GM23338 (cell line): ENCODE measurements around the gene NDUFS6. TPM values are rescaled to one million over a fixed set of nuclear protein-coding genes. Genes with fewer than 3 reads are reported as not detected.

ENCODE experiments used
- ATAC-seq: fragments of 200-7000 bp; cut with Tn5 transposase; 3 replicates; pipeline ENCODE4 v1.9.1; 2020
- DNase-seq: peaks from one replicate; pipeline ENCODE4 v3.0.0-alpha.2; 2015; ENCODE audit warnings: low spot score
- H2AFZ ChIP-seq: fragments of 200-600 bp; sonication (generic); 2 replicates; pipeline ENCODE4 v1.8.0; 2016; ENCODE audit warnings: antibody characterized with exemption, mild to moderate bottlenecking, moderate library complexity
- H3F3A ChIP-seq: fragments of 200-600 bp; sonication (generic); replicated peaks from 2 replicates; pipeline ENCODE4 v1.8.0; 2017; ENCODE audit warnings: antibody characterized with exemption, mixed run types, low read depth
- H3K27ac ChIP-seq: fragments of 200-600 bp; sonication (generic); 2 replicates; pipeline ENCODE4 v1.6.1; 2016; ENCODE audit warnings: low read depth
- H3K27me3 ChIP-seq: fragments of 200-600 bp; sonication (generic); 2 replicates; pipeline ENCODE4 v1.8.0; 2016; ENCODE audit warnings: mild to moderate bottlenecking, mixed run types, moderate library complexity; ENCODE audit not compliant: insufficient read depth
- H3K36me3 ChIP-seq: fragments of 200-600 bp; sonication (generic); 2 replicates; pipeline ENCODE4 v1.8.0; 2016; ENCODE audit warnings: mild to moderate bottlenecking; ENCODE audit not compliant: insufficient read depth
- H3K4me1 ChIP-seq: fragments of 200-600 bp; sonication (generic); 2 replicates; pipeline ENCODE4 v1.8.0; 2016; ENCODE audit warnings: mild to moderate bottlenecking, moderate library complexity; ENCODE audit not compliant: insufficient read depth
- H3K4me2 ChIP-seq: fragments of 200-600 bp; sonication (generic); 2 replicates; pipeline ENCODE4 v1.7.1; 2017; ENCODE audit warnings: mixed run types
- H3K4me3 ChIP-seq: fragments of 200-600 bp; sonication (generic); 2 replicates; pipeline ENCODE4 v1.6.1; 2016; ENCODE audit warnings: mixed run types
- H3K79me2 ChIP-seq: fragments of 200-600 bp; sonication (generic); replicated peaks from 2 replicates; pipeline ENCODE4 v1.8.0; 2017; ENCODE audit warnings: mild to moderate bottlenecking; ENCODE audit not compliant: insufficient read depth
- H3K9me2 ChIP-seq: fragments of 200-600 bp; sonication (generic); 2 replicates; pipeline ENCODE4 v1.8.0; 2017; ENCODE audit not compliant: insufficient read depth
- H4K20me1 ChIP-seq: fragments of 200-600 bp; sonication (generic); replicated peaks from 2 replicates; pipeline ENCODE4 v1.8.0; 2017; ENCODE audit warnings: mild to moderate bottlenecking; ENCODE audit not compliant: insufficient read depth
- H3K27ac Mint-ChIP-seq: 2 replicates; pipeline ENCODE4 v1.8.0; 2020; ENCODE audit warnings: inconsistent platforms, mild to moderate bottlenecking, moderate library complexity, mixed read lengths
- H3K27me3 Mint-ChIP-seq: 3 replicates; pipeline ENCODE4 v1.8.0; 2022; ENCODE audit warnings: low read depth, mild to moderate bottlenecking, moderate library complexity, mixed read lengths, inconsistent platforms; ENCODE audit not compliant: insufficient read depth, poor library complexity
- H3K36me3 Mint-ChIP-seq: 3 replicates; pipeline ENCODE4 v1.8.0; 2021; ENCODE audit warnings: low read depth, mild to moderate bottlenecking, inconsistent platforms, moderate library complexity, mixed read lengths
- H3K4me1 Mint-ChIP-seq: 3 replicates; pipeline ENCODE4 v1.8.0; 2020; ENCODE audit warnings: mild to moderate bottlenecking, inconsistent platforms, mixed read lengths
- H3K4me3 Mint-ChIP-seq: 3 replicates; pipeline ENCODE4 v1.8.0; 2021; ENCODE audit warnings: moderate library complexity, mild to moderate bottlenecking, inconsistent platforms, mixed read lengths
- H3K9me3 Mint-ChIP-seq: 3 replicates; pipeline ENCODE4 v1.8.0; 2020; ENCODE audit warnings: moderate library complexity, mild to moderate bottlenecking, inconsistent platforms, mixed read lengths
- CREB1 ChIP-seq: fragments of 250-450 bp; sonication (Bioruptor Pico); IDR thresholded peaks from 2 replicates; pipeline ENCODE4 v1.5.0; 2020; ENCODE audit warnings: low read depth, mild to moderate bottlenecking, moderate library complexity
- EZH2 ChIP-seq: fragments of 200-600 bp; sonication (generic); IDR thresholded peaks from one replicate; pipeline ENCODE4 v1.8.0; 2017; ENCODE audit warnings: antibody characterized with exemption, mild to moderate bottlenecking, low read depth; ENCODE audit not compliant: unreplicated experiment
- NANOG ChIP-seq: IDR thresholded peaks from 2 replicates; pipeline ENCODE4 v1.6.1; 2016; ENCODE audit warnings: antibody characterized with exemption, borderline replicate concordance
- POLR2AphosphoS5 ChIP-seq: IDR thresholded peaks from 2 replicates; pipeline ENCODE4 v1.6.1; 2016; ENCODE audit warnings: antibody characterized with exemption, low read depth
- STAT1 ChIP-seq: IDR thresholded peaks from one replicate; pipeline ENCODE4 v1.6.1; 2016; ENCODE audit warnings: antibody characterized with exemption; ENCODE audit not compliant: unreplicated experiment
- ZNF114 ChIP-seq: fragments of 250-450 bp; sonication (Bioruptor Pico); IDR thresholded peaks from 2 replicates; pipeline ENCODE4 v1.5.0; 2020; ENCODE audit warnings: mild to moderate bottlenecking, moderate library complexity
- ZNF331 ChIP-seq: fragments of 250-450 bp; sonication (Bioruptor Pico); IDR thresholded peaks from 2 replicates; pipeline ENCODE4 v1.5.0; 2020; ENCODE audit warnings: low read depth, mild to moderate bottlenecking, moderate library complexity
- polyA plus RNA-seq: library from polyadenylated mRNA; unstranded; fragments of >200 nt; fragmentation: Nextera tagmentation; extraction: Ambion mirVana; gene quantifications from 2 replicates; pipeline ENCODE4 v1.2.1, GENCODE V29; 2016
- total RNA-seq: library from RNA; depleted of rRNA; stranded (reverse); fragments of >200 nt; shearing (Covaris generic); gene quantifications from 2 replicates; pipeline ENCODE4 v1.2.3, GENCODE V29; 2014
- TF ChIP-seq, protein P1 (sequence below): IDR thresholded peaks from 2 replicates; pipeline ENCODE4 v1.6.1; 2016; ENCODE audit warnings: antibody characterized with exemption
- TF ChIP-seq, protein P2 (sequence below): fragments of 250-450 bp; sonication (Bioruptor Pico); IDR thresholded peaks from 2 replicates; pipeline ENCODE4 v1.5.0; 2020; ENCODE audit warnings: mild to moderate bottlenecking, moderate library complexity

Gene NDUFS6
- total and polyA plus RNA-seq, 2 experiments from 2014 or later, result 94.8 to 289 TPM

DNA sequence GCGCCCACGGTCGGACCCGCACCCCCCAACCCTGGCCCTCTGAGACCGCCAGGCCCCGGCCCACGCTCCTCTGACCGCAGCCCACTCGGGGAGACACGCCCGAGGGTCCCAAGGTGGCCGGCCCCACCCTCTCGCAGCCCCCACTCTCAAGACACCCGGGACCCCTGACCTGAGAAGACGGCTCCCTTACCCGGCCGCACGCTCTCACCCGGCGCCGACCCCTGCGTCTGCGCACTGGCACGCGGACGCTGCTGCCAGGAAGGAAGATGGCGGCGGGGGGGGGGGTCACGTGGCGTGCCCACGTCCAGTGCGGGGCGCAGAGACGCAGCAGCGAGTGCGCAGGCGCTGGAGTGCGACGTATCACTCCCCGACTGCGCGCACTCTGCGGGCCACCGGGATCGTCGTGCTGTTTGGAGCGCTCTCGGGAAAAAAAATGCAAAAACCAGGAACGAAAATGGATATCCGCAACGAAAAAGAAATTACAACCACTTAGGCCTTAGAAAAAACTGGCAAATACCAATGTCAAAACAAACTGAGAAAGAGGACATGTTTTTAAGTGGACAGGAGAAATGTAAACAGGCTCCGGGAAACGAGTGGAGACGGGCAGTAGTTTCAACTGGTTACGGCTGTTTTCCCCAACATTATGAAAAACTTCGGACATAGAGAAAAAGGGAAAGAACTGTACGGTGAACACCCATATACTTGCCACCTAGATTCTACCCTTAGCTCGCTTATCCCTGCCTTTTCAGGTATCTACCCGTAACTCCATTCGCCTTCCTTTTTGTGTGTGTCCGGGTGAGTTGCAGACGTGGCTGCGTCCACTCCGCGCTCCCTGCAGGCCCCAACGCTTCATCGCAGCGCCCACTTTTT is 1.4 kb upstream of the NDUFS6 start, which contains the start of gene MRPL36 (continued):
- no peak for TF ChIP-seq NANOG

DNA sequence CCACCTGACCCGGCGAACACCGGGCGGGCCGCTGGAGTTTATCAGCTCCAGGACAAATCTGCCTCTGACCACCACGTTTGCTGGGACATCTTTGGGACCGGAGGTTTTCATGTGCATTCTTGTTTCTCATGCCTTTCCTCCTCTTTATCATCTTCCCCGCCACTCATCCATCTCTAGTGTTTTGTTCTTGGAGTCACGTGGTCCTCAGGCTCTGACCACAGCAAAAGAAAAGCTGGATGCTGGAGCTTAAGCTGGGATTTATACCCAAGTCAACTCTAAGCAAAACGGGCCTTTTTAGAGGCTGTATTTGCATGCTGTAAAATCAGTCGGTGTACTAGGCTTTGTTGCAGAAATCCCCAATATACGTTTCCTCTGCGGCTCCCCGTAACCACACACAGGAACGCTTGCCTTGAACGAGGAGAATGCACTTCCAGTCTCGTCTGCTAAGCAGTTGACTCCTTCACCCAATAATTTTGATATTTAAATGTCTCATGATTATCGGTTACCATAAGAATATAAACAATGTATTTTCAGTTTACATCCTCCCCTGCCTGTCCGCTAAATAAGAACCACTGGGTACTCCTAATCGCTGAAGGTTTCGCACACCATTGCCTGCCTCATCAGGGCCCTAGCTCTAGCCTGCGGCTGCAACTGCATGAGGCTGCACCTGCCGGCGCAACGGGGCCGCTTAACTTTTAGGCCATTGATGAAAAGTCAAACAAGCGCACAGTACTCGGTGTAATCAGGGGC is 560 bp upstream of the NDUFS6 start:
- no peaks in the 10 kb centered on the region for H3F3A ChIP-seq
- H4K20me1 ChIP-seq, result peaks cover 13% of the 10 kb centered on the region
- H3K27ac Mint-ChIP-seq, result peak overlapping the region; percentile 99
- H3K4me1 Mint-ChIP-seq, result peaks cover 18% of the 10 kb centered on the region
- peak; percentile 59 for ATAC-seq
- H3K79me2 ChIP-seq, result peaks cover 61% of the 10 kb centered on the region
- H3K9me3 Mint-ChIP-seq, result no peaks in the 10 kb centered on the region
- peak overlapping the region; percentile 89 for H3K27ac ChIP-seq
- H3K9me2 ChIP-seq, result no peaks in the 10 kb centered on the region
- DNase-seq, result peak; percentile 72
- peaks cover 9% of the 10 kb centered on the region for H3K27me3 Mint-ChIP-seq
- H2AFZ ChIP-seq, result peak overlapping the region; percentile 57
- peaks cover 7% of the 10 kb centered on the region for H3K4me1 ChIP-seq
- no peaks in the 10 kb centered on the region for H3K27me3 ChIP-seq
- TF ChIP-seq POLR2AphosphoS5 (no peak), EZH2 (peak; percentile 25)
- H3K36me3 Mint-ChIP-seq, result peaks cover 65% of the 10 kb centered on the region
- H3K4me3 ChIP-seq, result peak overlapping the region; percentile 78
- peak overlapping the region; percentile 98 for H3K4me3 Mint-ChIP-seq
- H3K4me2 ChIP-seq, result peak overlapping the region; percentile 98
- H3K36me3 ChIP-seq, result peaks cover 31% of the 10 kb centered on the region

DNA sequence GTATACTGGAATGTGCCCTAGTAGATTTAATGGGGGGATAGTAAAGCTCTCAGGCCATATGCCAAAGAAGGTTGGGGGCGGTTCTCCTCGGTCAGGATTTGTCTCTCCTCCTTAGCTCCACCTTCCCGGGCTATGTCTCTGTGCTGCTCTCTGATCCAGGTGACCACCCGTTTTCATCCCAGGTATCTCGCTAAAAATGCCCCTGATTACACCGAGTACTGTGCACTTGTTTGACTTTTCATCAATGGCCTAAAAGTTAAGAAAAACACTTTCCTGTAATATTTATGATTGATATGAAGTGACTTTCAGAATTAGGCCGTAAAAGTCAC is 724 bp downstream of the NDUFS6 start:
- Histone ChIP-seq H3F3A (no peaks in the 10 kb centered on the region), H3K4me2 (peak overlapping the region; percentile 98), H3K4me3 (peak overlapping the region; percentile 78), H3K27ac (peak overlapping the region; percentile 89; the same call in 1 of the 2 replicates), H3K27me3 (no peaks in the 10 kb centered on the region), H3K36me3 (peaks cover 31% of the 10 kb centered on the region), H2AFZ (no peak overlapping the region), H3K79me2 (peaks cover 74% of the 10 kb centered on the region), H3K4me1 (peaks cover 7% of the 10 kb centered on the region), H3K9me2 (no peaks in the 10 kb centered on the region), H4K20me1 (peaks cover 13% of the 10 kb centered on the region)
- H3K27me3 Mint-ChIP-seq, result peaks cover 9% of the 10 kb centered on the region
- ATAC-seq, result peak; percentile 42
- H3K9me3 Mint-ChIP-seq, result no peaks in the 10 kb centered on the region
- DNase-seq, result peak; percentile 73
- peaks cover 18% of the 10 kb centered on the region for H3K4me1 Mint-ChIP-seq
- peaks cover 72% of the 10 kb centered on the region for H3K36me3 Mint-ChIP-seq
- H3K4me3 Mint-ChIP-seq, result peak overlapping the region; percentile 98
- H3K27ac Mint-ChIP-seq, result peak overlapping the region; percentile 50
- TF ChIP-seq, protein P1, sequence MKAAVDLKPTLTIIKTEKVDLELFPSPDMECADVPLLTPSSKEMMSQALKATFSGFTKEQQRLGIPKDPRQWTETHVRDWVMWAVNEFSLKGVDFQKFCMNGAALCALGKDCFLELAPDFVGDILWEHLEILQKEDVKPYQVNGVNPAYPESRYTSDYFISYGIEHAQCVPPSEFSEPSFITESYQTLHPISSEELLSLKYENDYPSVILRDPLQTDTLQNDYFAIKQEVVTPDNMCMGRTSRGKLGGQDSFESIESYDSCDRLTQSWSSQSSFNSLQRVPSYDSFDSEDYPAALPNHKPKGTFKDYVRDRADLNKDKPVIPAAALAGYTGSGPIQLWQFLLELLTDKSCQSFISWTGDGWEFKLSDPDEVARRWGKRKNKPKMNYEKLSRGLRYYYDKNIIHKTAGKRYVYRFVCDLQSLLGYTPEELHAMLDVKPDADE, result no peak
- no peak for TF ChIP-seq STAT1
- no peak for TF ChIP-seq ZNF114 (CRISPR knock-in tag)
- no peak for TF ChIP-seq NANOG
- TF ChIP-seq CREB1 (CRISPR knock-in tag), result no peak
- TF ChIP-seq, protein P2, sequence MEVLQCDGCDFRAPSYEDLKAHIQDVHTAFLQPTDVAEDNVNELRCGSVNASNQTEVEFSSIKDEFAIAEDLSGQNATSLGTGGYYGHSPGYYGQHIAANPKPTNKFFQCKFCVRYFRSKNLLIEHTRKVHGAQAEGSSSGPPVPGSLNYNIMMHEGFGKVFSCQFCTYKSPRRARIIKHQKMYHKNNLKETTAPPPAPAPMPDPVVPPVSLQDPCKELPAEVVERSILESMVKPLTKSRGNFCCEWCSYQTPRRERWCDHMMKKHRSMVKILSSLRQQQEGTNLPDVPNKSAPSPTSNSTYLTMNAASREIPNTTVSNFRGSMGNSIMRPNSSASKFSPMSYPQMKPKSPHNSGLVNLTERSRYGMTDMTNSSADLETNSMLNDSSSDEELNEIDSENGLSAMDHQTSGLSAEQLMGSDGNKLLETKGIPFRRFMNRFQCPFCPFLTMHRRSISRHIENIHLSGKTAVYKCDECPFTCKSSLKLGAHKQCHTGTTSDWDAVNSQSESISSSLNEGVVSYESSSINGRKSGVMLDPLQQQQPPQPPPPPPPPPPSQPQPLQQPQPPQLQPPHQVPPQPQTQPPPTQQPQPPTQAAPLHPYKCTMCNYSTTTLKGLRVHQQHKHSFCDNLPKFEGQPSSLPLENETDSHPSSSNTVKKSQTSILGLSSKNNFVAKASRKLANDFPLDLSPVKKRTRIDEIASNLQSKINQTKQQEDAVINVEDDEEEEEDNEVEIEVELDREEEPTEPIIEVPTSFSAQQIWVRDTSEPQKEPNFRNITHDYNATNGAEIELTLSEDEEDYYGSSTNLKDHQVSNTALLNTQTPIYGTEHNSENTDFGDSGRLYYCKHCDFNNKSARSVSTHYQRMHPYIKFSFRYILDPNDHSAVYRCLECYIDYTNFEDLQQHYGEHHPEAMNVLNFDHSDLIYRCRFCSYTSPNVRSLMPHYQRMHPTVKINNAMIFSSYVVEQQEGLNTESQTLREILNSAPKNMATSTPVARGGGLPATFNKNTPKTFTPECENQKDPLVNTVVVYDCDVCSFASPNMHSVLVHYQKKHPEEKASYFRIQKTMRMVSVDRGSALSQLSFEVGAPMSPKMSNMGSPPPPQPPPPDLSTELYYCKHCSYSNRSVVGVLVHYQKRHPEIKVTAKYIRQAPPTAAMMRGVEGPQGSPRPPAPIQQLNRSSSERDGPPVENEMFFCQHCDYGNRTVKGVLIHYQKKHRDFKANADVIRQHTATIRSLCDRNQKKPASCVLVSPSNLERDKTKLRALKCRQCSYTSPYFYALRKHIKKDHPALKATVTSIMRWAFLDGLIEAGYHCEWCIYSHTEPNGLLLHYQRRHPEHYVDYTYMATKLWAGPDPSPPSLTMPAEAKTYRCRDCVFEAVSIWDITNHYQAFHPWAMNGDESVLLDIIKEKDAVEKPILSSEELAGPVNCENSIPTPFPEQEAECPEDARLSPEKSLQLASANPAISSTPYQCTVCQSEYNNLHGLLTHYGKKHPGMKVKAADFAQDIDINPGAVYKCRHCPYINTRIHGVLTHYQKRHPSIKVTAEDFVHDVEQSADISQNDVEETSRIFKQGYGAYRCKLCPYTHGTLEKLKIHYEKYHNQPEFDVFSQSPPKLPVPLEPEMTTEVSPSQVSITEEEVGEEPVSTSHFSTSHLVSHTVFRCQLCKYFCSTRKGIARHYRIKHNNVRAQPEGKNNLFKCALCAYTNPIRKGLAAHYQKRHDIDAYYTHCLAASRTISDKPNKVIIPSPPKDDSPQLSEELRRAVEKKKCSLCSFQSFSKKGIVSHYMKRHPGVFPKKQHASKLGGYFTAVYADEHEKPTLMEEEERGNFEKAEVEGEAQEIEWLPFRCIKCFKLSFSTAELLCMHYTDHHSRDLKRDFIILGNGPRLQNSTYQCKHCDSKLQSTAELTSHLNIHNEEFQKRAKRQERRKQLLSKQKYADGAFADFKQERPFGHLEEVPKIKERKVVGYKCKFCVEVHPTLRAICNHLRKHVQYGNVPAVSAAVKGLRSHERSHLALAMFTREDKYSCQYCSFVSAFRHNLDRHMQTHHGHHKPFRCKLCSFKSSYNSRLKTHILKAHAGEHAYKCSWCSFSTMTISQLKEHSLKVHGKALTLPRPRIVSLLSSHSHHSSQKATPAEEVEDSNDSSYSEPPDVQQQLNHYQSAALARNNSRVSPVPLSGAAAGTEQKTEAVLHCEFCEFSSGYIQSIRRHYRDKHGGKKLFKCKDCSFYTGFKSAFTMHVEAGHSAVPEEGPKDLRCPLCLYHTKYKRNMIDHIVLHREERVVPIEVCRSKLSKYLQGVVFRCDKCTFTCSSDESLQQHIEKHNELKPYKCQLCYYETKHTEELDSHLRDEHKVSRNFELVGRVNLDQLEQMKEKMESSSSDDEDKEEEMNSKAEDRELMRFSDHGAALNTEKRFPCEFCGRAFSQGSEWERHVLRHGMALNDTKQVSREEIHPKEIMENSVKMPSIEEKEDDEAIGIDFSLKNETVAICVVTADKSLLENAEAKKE (CRISPR knock-in tag), result no peak
- TF ChIP-seq ZNF331, result no peak
